Pancreas (tissue), 10 donors: Measurements from ENCODE around the gene GAD1. TPM values are rescaled to one million over a fixed set of nuclear protein-coding genes. Genes with fewer than 3 reads are reported as not detected.

ENCODE experiments used
- ATAC-seq, 4 donors: fragments of 200-7000 bp; cut with Tn5 transposase; one replicate each; pipeline versions ENCODE4 v1.8.0 to v1.9.1; 2020; ENCODE audit warnings: mild to moderate bottlenecking in 4 of 4, moderate library complexity in 4 of 4
- DNase-seq, 6 donors: peaks; one replicate each; pipeline ENCODE4 v3.0.0-alpha.2; 2020
- FAIRE-seq: peaks from 2 replicates; lab custom pipeline; 2012; peaks lifted over from hg19 to GRCh38; lab: Jason Lieb, UNC
- H3K27ac ChIP-seq, 4 donors: fragments of 200-600 bp; sonication (generic); 1 replicate in 3 of 4; 2 replicates in 1 of 4; pipeline versions ENCODE4 v1.5.0 to v1.8.0; 2020
- H3K27me3 ChIP-seq, 4 donors: fragments of 200-600 bp; one replicate each; pipeline ENCODE4 v1.8.0; 2021
- H3K36me3 ChIP-seq, 3 donors: fragments of 200-600 bp; sonication (generic) in 1 of 3; one replicate each; pipeline versions ENCODE4 v1.5.0 to v1.8.0; 2020 to 2021
- H3K4me1 ChIP-seq, 3 donors: fragments of 200-600 bp; one replicate each; pipeline ENCODE4 v1.8.0; 2021
- H3K4me3 ChIP-seq, 4 donors: fragments of 200-600 bp; sonication (generic) in 2 of 4; one replicate each; pipeline versions ENCODE4 v1.5.0 to v1.8.0; 2020 to 2021
- H3K9me3 ChIP-seq, 4 donors: fragments of 200-600 bp; one replicate each; pipeline ENCODE4 v1.8.0; 2021
- CTCF ChIP-seq, 4 donors: fragments of 200-600 bp; sonication (generic) in 3 of 4; IDR thresholded peaks; one replicate each; pipeline versions ENCODE4 v1.5.0 to v1.8.0; 2021; ENCODE audit warnings: antibody characterized with exemption in 4 of 4
- WGBS, 2 donors: extraction: QIAGEN DNeasy Blood & Tissue Kit; methylation state at CpG; one replicate each; pipeline ENCODE4 v1.1.7; 2013; 5-methylcytosine and 5-hydroxymethylcytosine counted together
- intact Hi-C, 3 donors: fragments of 100-400 bp; cut with DNase I; formaldehyde crosslinking; loops; one replicate each; pipeline versions ENCODE4 v1.11.1 to v1.14.2; 2022
- polyA plus RNA-seq, 2 donors: library from polyadenylated mRNA; stranded (reverse); fragments of 200-250 nt; gene quantifications; one replicate each; pipeline ENCODE4 v1.2.3, GENCODE V29; 2013
- total RNA-seq, 6 donors: library from RNA; stranded (reverse); fragmentation: NEBNext Ultra II Directional in 4 of 6; extraction: Animal tissue kit (Norgen Biotek cat#: 25700) in 4 of 6; gene quantifications; one replicate each; pipeline versions ENCODE4 v1.2.1 to v1.2.4, GENCODE V29; 2021 to 2023
- donor health status: healthy with polysubstance abuse.
- donor health status: DM: no; HTN: no; CAD: no; lungs with moderate emphysema.
- donor health status: DM: no; HTN: no; CAD: no.
- donor health status: control.
- donor health status: control.
- donor health status: Bipolar disorder and iron deficiency.
- donor health status: DM: yes; HTN: yes; CAD: no.
- donor health status: DM: no; HTN: no; CAD: no.
- donor health status: DM: no; HTN: no; CAD: no.
- donor health status: DM: yes; HTN: yes; CAD: no.

GAD1 gene
- total and polyA plus RNA-seq, 8 donors = 0.17 to 1.0 (median 0.35) TPM

GRCh38 chr2:170862286-170862902, 45.7 kb downstream of the GAD1 start:
- Histone ChIP-seq H3K27ac (no peak overlapping the region), H3K27me3 (no peaks in the 10 kb centered on the region), H3K4me3 (no peak overlapping the region), H3K4me1 (no peaks in the 10 kb centered on the region), H3K9me3 (no peaks in the 10 kb centered on the region), H3K36me3 (no peaks in the 10 kb centered on the region)
- FAIRE-seq (no peak), DNase-seq (no peak), ATAC-seq (no peak)
- no peak for TF ChIP-seq CTCF (IDR thresholded peaks at IDR 0.05)
- WGBS, 2 donors = 71 to 82% methylated on average over 7 of the region's 7 CpGs
- intact Hi-C loops = no loop called here

- no peak for ATAC-seq
- H3K4me3 ChIP-seq = no peak overlapping the region
- intact Hi-C loops = no loop called here
Observed at GRCh38 chr2:170863087-170863486, 46.4 kb downstream of the GAD1 start.

GRCh38 chr2:170869036-170869435, 52.3 kb downstream of the GAD1 start:
- Histone ChIP-seq H3K27ac (no peak overlapping the region), H3K4me1 (no peaks in the 10 kb centered on the region), H3K27me3 (no peaks in the 10 kb centered on the region), H3K4me3 (no peak overlapping the region), H3K36me3 (no peaks in the 10 kb centered on the region), H3K9me3 (no peaks in the 10 kb centered on the region)
- FAIRE-seq = no peak
- WGBS, 2 donors = 67 to 84% methylated on average over 1 of the region's 1 CpG
- intact Hi-C loops = no loop called here
- TF ChIP-seq CTCF (IDR thresholded peaks at IDR 0.05) = no peak
- no peak for DNase-seq
- ATAC-seq = no peak

More at GRCh38 chr2:170863087-170863486, 46.4 kb downstream of the GAD1 start:
- Histone ChIP-seq H3K27ac (no peak overlapping the region), H3K36me3 (no peaks in the 10 kb centered on the region), H3K9me3 (no peaks in the 10 kb centered on the region), H3K4me1 (no peaks in the 10 kb centered on the region), H3K27me3 (no peaks in the 10 kb centered on the region)
- FAIRE-seq (no peak), DNase-seq (no peak)
- 85 to 90% methylated on average over 4 of the region's 4 CpGs for WGBS, 2 donors
- TF ChIP-seq CTCF (IDR thresholded peaks at IDR 0.05) = no peak

- ATAC-seq (no peak), DNase-seq (no peak), FAIRE-seq (no peak)
- no peak overlapping the region for H3K4me3 ChIP-seq
- no peaks in the 10 kb centered on the region for H3K27me3 ChIP-seq
- no peaks in the 10 kb centered on the region for H3K9me3 ChIP-seq
- H3K27ac ChIP-seq = no peak overlapping the region
- no peak for TF ChIP-seq CTCF (IDR thresholded peaks at IDR 0.05)
- intact Hi-C loops = no loop called here
- H3K36me3 ChIP-seq = no peaks in the 10 kb centered on the region
- H3K4me1 ChIP-seq = no peaks in the 10 kb centered on the region
- 81 to 88% methylated on average over 4 of the region's 4 CpGs for WGBS, 2 donors
Observed at GRCh38 chr2:170869461-170869860, 52.8 kb downstream of the GAD1 start.

- Histone ChIP-seq H3K9me3 (no peaks in the 10 kb centered on the region), H3K4me1 (no peaks in the 10 kb centered on the region), H3K27ac (no peak overlapping the region), H3K27me3 (no peaks in the 10 kb centered on the region), H3K4me3 (peak overlapping the region in 2 of 4 donors; percentile 11 to 31), H3K36me3 (no peaks in the 10 kb centered on the region)
- peak; percentile 57 to 87 (median 77) for DNase-seq
- intact Hi-C loops = no loop called here
- peak; percentile 79 to 89 (median 84) for TF ChIP-seq CTCF (IDR thresholded peaks at IDR 0.05)
- WGBS, 2 donors = 14 to 15% methylated on average over 13 of the region's 13 CpGs
- ATAC-seq = peak; percentile 93 to 98 (median 96)
- no peak for FAIRE-seq
Observed at GRCh38 chr2:170873035-170873692, 56.5 kb downstream of the GAD1 start.
